CD14-positive monocyte (primary cell): Measurements from ENCODE around the gene SBF2. TPM values are rescaled to one million over a fixed set of nuclear protein-coding genes. Genes with fewer than 3 reads are reported as not detected.

Source experiments
- DNase-seq, 3 donors: peaks; one replicate each; pipeline ENCODE4 v3.0.0-alpha.2; 2011 to 2022
- H2AFZ ChIP-seq: 2 replicates; pipeline ENCODE4 v1.6.0; 2012; ENCODE audit warnings: mild to moderate bottlenecking, low read depth, low read length, inconsistent platforms; ENCODE audit not compliant: insufficient read depth, poor library complexity, severe bottlenecking
- H3K27ac ChIP-seq, 2 donors: 1 replicate in 1 of 2; 2 replicates in 1 of 2; pipeline ENCODE4 v1.5.1; 2012 to 2013; ENCODE audit warnings: low read length in 2 of 2, control low read depth in 1 of 2, inconsistent platforms in 1 of 2, low read depth in 1 of 2, mild to moderate bottlenecking in 1 of 2
- H3K27me3 ChIP-seq, 2 donors: one replicate each; pipeline versions ENCODE4 v1.6.0 to v1.6.1; 2011 to 2013; ENCODE audit warnings: low read length in 2 of 2; ENCODE audit not compliant: control insufficient read depth in 2 of 2, insufficient read depth in 2 of 2
- H3K36me3 ChIP-seq, 2 donors: replicated peaks in 1 of 2; 1 replicate in 1 of 2; 2 replicates in 1 of 2; pipeline versions ENCODE4 v1.5.1 to v1.6.1; 2012 to 2013; ENCODE audit warnings: low read length in 2 of 2, control low read depth in 1 of 2, inconsistent platforms in 1 of 2, mild to moderate bottlenecking in 1 of 2; ENCODE audit not compliant: insufficient read depth in 2 of 2, control insufficient read depth in 1 of 2
- H3K4me1 ChIP-seq, 2 donors: 1 replicate in 1 of 2; 2 replicates in 1 of 2; pipeline versions ENCODE4 v1.5.1 to v1.6.1; 2012 to 2013; ENCODE audit warnings: low read length in 2 of 2, control low read depth in 1 of 2, inconsistent platforms in 1 of 2, mild to moderate bottlenecking in 1 of 2, moderate library complexity in 1 of 2; ENCODE audit not compliant: insufficient read depth in 2 of 2, control insufficient read depth in 1 of 2
- H3K4me2 ChIP-seq: replicated peaks from 2 replicates; pipeline ENCODE3; 2012; ENCODE audit warnings: low read length, moderate library complexity, mild to moderate bottlenecking; ENCODE audit not compliant: poor library complexity, severe bottlenecking; ENCODE audit errors: extremely low read depth
- H3K4me3 ChIP-seq, 3 experiments: fragments of 200-600 bp in 1 of 3; sonication (generic) in 1 of 3; replicated peaks in 1 of 3; 1 replicate in 2 of 3; 2 replicates in 1 of 3; pipeline ENCODE4 v1.5.1; 2011 to 2013; ENCODE audit warnings: low read length in 3 of 3, mild to moderate bottlenecking in 3 of 3, control low read depth in 2 of 3, low read depth in 2 of 3, inconsistent platforms in 1 of 3, moderate library complexity in 1 of 3
- H3K79me2 ChIP-seq: 2 replicates; pipeline ENCODE4 v1.6.0; 2012; ENCODE audit warnings: mild to moderate bottlenecking, control low read depth, inconsistent platforms, low read length, moderate library complexity; ENCODE audit not compliant: insufficient read depth
- H3K9ac ChIP-seq: 2 replicates; pipeline ENCODE4 v1.6.0; 2017; ENCODE audit warnings: low read length, mild to moderate bottlenecking; ENCODE audit not compliant: insufficient read depth, poor library complexity, severe bottlenecking
- H3K9me3 ChIP-seq, 2 donors: replicated peaks in 1 of 2; 1 replicate in 1 of 2; 2 replicates in 1 of 2; pipeline versions ENCODE4 v1.5.1 to v1.6.1; 2012 to 2013; ENCODE audit warnings: low read length in 2 of 2, control low read depth in 1 of 2; ENCODE audit not compliant: control insufficient read depth in 1 of 2, insufficient read depth in 1 of 2
- H4K20me1 ChIP-seq: 2 replicates; pipeline ENCODE4 v1.6.0; 2012; ENCODE audit warnings: mild to moderate bottlenecking, low read length, control low read depth, moderate library complexity; ENCODE audit not compliant: insufficient read depth
- H3K27ac Mint-ChIP-seq, 7 donors: one replicate each; pipeline ENCODE4 v1.8.0; 2020; ENCODE audit warnings: mild to moderate bottlenecking in 7 of 7, mixed read lengths in 7 of 7, moderate library complexity in 6 of 7, inconsistent platforms in 2 of 7
- H3K27me3 Mint-ChIP-seq, 3 donors: one replicate each; pipeline ENCODE4 v1.8.0; 2021 to 2022; ENCODE audit warnings: low read depth in 3 of 3, mild to moderate bottlenecking in 3 of 3, mixed read lengths in 3 of 3, moderate library complexity in 3 of 3, inconsistent platforms in 1 of 3
- H3K36me3 Mint-ChIP-seq, 2 donors: one replicate each; pipeline ENCODE4 v1.8.0; 2020; ENCODE audit warnings: mixed read lengths in 2 of 2, inconsistent platforms in 1 of 2, mild to moderate bottlenecking in 1 of 2
- H3K4me1 Mint-ChIP-seq: one replicate; pipeline ENCODE4 v1.8.0; 2020; ENCODE audit warnings: mild to moderate bottlenecking, mixed read lengths
- H3K4me3 Mint-ChIP-seq, 2 donors: one replicate each; pipeline ENCODE4 v1.8.0; 2020; ENCODE audit warnings: mild to moderate bottlenecking in 2 of 2, mixed read lengths in 2 of 2, moderate library complexity in 1 of 2
- H3K9me3 Mint-ChIP-seq, 7 donors: one replicate each; pipeline ENCODE4 v1.8.0; 2020 to 2022; ENCODE audit warnings: mixed read lengths in 7 of 7, mild to moderate bottlenecking in 6 of 7, moderate library complexity in 6 of 7, inconsistent platforms in 2 of 7
- CTCF ChIP-seq: fragments of 200-600 bp; IDR thresholded peaks from one replicate; pipeline ENCODE4 v1.8.0; 2022; ENCODE audit warnings: antibody characterized with exemption, mild to moderate bottlenecking
- WGBS: methylation state at CpG from one replicate; pipeline ENCODE4 v1.1.5; 2013; ENCODE audit warnings: missing lambda C conversion rate; ENCODE audit not compliant: insufficient coverage; 5-methylcytosine and 5-hydroxymethylcytosine counted together
- intact Hi-C, 2 donors: fragments of 100-400 bp; cut with micrococcal nuclease; formaldehyde crosslinking; loops; one replicate each; pipeline versions ENCODE4 v1.15.0 to v1.15.1; 2023
- polyA plus RNA-seq, 3 donors: library from polyadenylated mRNA; depleted of rRNA in 1 of 3; unstranded in 2 of 3; stranded (reverse) in 1 of 3; fragments of 300-500 nt in 2 of 3; fragments of >200 nt in 1 of 3; fragmentation: Illumina TruSeq in 2 of 3; gene quantifications; 1 replicate in 2 of 3; 2 replicates in 1 of 3; pipeline ENCODE4 v1.2.3, GENCODE V29; 2012 to 2021

Gene SBF2
- polyA plus RNA-seq, 3 donors, result 8.9 to 30.7 (median 16.4) TPM

- no peak overlapping the region for H3K4me3 ChIP-seq
- no peak overlapping the region for H3K27ac ChIP-seq
- no peak overlapping the region for H2AFZ ChIP-seq
- Mint-ChIP-seq H3K27me3 (no peaks in the 10 kb centered on the region), H3K36me3 (peaks cover 22 to 40% of the 10 kb centered on the region in 2 donors), H3K9me3 (peaks cover 0 to 4% (median 0%) of the 10 kb centered on the region in 7 donors), H3K27ac (no peak overlapping the region), H3K4me3 (no peak overlapping the region), H3K4me1 (peaks cover 11% of the 10 kb centered on the region)
- DNase-seq, result no peak
- H4K20me1 ChIP-seq, result no peaks in the 10 kb centered on the region
- TF ChIP-seq CTCF, result no peak
- H3K4me2 ChIP-seq, result no peak overlapping the region
- H3K27me3 ChIP-seq, result no peaks in the 10 kb centered on the region
- H3K9ac ChIP-seq, result no peak overlapping the region
- H3K36me3 ChIP-seq, result peaks cover 19 to 26% of the 10 kb centered on the region in 2 donors
- peaks cover 0 to 12% of the 10 kb centered on the region in 2 donors for H3K4me1 ChIP-seq
- H3K9me3 ChIP-seq, result no peaks in the 10 kb centered on the region
- no peaks in the 10 kb centered on the region for H3K79me2 ChIP-seq
- intact Hi-C loops, result no loop called here
- WGBS, result no CpG with 5 or more reads among the region's 1 CpG
Measured at GRCh38 chr11:9895006-9895405, 399.0 kb downstream of the SBF2 start.

GRCh38 chr11:9893474-9893873 is 400.5 kb downstream of the SBF2 start:
- H3K4me2 ChIP-seq, result no peak overlapping the region
- H3K27ac Mint-ChIP-seq, result no peak overlapping the region
- H3K36me3 Mint-ChIP-seq, result peaks cover 22 to 37% of the 10 kb centered on the region in 2 donors
- no peak overlapping the region for H3K4me3 Mint-ChIP-seq
- H3K36me3 ChIP-seq, result peaks cover 19 to 26% of the 10 kb centered on the region in 2 donors
- intact Hi-C loops, result no loop called here
- 83% methylated on average over 1 of the region's 2 CpGs for WGBS
- H3K27me3 ChIP-seq, result no peaks in the 10 kb centered on the region
- H3K9ac ChIP-seq, result no peak overlapping the region
- no peak for DNase-seq
- no peaks in the 10 kb centered on the region for H3K4me1 Mint-ChIP-seq
- no peak for TF ChIP-seq CTCF
- no peaks in the 10 kb centered on the region for H3K79me2 ChIP-seq
- H3K9me3 ChIP-seq, result no peaks in the 10 kb centered on the region
- H3K27ac ChIP-seq, result no peak overlapping the region
- H3K27me3 Mint-ChIP-seq, result no peaks in the 10 kb centered on the region
- no peaks in the 10 kb centered on the region for H4K20me1 ChIP-seq
- H3K4me3 ChIP-seq, result no peak overlapping the region
- H3K4me1 ChIP-seq, result no peaks in the 10 kb centered on the region
- no peak overlapping the region for H2AFZ ChIP-seq
- peaks cover 0 to 4% (median 0%) of the 10 kb centered on the region in 7 donors for H3K9me3 Mint-ChIP-seq
